PC-3 (cell line): ENCODE measurements around the gene PACSIN2.

Experiments used
- EZH2 ChIP-seq: fragments of 300-600 bp; sonication (generic); IDR thresholded peaks from one replicate; pipeline ENCODE4 v1.6.1; 2017; ENCODE audit warnings: antibody characterized with exemption, mild to moderate bottlenecking, low read length; ENCODE audit not compliant: unreplicated experiment
- EZH2phosphoT487 ChIP-seq: fragments of 300-600 bp; sonication (generic); IDR thresholded peaks from 2 replicates; pipeline ENCODE4 v1.6.1; 2018; ENCODE audit warnings: mild to moderate bottlenecking, antibody characterized with exemption, low read length, borderline replicate concordance
- TF ChIP-seq, protein P1 (sequence below): fragments of 300-600 bp; sonication (generic); conservative IDR thresholded peaks from 2 replicates; pipeline ENCODE4 v1.5.1; 2017; ENCODE audit warnings: antibody characterized with exemption, low read depth, mild to moderate bottlenecking, low read length

DNA sequence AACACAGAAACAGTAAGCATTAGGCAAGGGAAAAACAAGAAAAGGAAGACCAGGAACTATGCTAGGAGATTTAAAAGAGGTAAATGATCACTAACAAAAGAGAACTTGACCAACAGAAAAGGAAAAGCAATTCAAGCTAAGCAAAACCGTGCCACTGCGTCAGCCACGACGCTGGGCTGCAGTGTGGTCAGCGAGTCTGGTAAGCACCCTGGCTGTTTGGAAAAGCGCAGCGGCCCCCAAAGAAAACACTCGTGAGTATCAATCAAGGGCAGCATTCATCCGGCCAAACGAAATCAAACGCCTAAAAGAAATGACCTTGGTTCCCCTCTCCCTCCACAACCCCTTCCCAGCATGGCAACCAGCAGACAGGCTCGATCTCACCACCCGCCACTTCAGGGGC, 28.8 kb downstream of the PACSIN2 start:
- TF ChIP-seq, protein P1, sequence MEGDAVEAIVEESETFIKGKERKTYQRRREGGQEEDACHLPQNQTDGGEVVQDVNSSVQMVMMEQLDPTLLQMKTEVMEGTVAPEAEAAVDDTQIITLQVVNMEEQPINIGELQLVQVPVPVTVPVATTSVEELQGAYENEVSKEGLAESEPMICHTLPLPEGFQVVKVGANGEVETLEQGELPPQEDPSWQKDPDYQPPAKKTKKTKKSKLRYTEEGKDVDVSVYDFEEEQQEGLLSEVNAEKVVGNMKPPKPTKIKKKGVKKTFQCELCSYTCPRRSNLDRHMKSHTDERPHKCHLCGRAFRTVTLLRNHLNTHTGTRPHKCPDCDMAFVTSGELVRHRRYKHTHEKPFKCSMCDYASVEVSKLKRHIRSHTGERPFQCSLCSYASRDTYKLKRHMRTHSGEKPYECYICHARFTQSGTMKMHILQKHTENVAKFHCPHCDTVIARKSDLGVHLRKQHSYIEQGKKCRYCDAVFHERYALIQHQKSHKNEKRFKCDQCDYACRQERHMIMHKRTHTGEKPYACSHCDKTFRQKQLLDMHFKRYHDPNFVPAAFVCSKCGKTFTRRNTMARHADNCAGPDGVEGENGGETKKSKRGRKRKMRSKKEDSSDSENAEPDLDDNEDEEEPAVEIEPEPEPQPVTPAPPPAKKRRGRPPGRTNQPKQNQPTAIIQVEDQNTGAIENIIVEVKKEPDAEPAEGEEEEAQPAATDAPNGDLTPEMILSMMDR, result no peak
- TF ChIP-seq EZH2 (no peak), EZH2phosphoT487 (no peak)
